Tongue (tissue), 2 donors: ENCODE results near the gene MAB21L3. TPM values are rescaled to one million over a fixed set of nuclear protein-coding genes. Genes with fewer than 3 reads are reported as not detected.

Source experiments
- DNase-seq: peaks from one replicate; pipeline ENCODE4 v3.0.0-alpha.2; 2015
- total RNA-seq: library from RNA; depleted of rRNA; stranded (reverse); fragments of >200 nt; gene quantifications from one replicate; pipeline ENCODE4 v1.2.3, GENCODE V29; 2014

The MAB21L3 gene
- total RNA-seq, 1 donor from 2014 or later, result 0.31 TPM

GRCh38 chr1:116166011-116166571, 54.9 kb downstream of the MAB21L3 start:
- DNase-seq, result no peak

- no peak for DNase-seq
Measured at GRCh38 chr1:116166655-116167054, 55.5 kb downstream of the MAB21L3 start.

- DNase-seq, result peak; percentile 40
Measured at GRCh38 chr1:116167625-116168276, 56.6 kb downstream of the MAB21L3 start.

- peak; percentile 86 for DNase-seq
Measured at GRCh38 chr1:116168277-116169032, 57.3 kb downstream of the MAB21L3 start.

GRCh38 chr1:116169898-116170297, 58.7 kb downstream of the MAB21L3 start:
- no peak for DNase-seq

- DNase-seq, result no peak
Measured at GRCh38 chr1:116170721-116171589, 59.8 kb downstream of the MAB21L3 start.

- DNase-seq, result no peak
Measured at GRCh38 chr1:116172666-116173065, 61.5 kb downstream of the MAB21L3 start.

- DNase-seq, result no peak
Measured at GRCh38 chr1:116175611-116176010, 64.4 kb downstream of the MAB21L3 start.

GRCh38 chr1:116176306-116176789, 65.1 kb downstream of the MAB21L3 start:
- no peak for DNase-seq

GRCh38 chr1:116177861-116178260, 66.7 kb downstream of the MAB21L3 start:
- no peak for DNase-seq

GRCh38 chr1:116178837-116179236, 67.6 kb downstream of the MAB21L3 start:
- no peak for DNase-seq

GRCh38 chr1:116179419-116179818, 68.2 kb downstream of the MAB21L3 start:
- DNase-seq, result no peak

- no peak for DNase-seq
Measured at GRCh38 chr1:116179964-116180363, 68.8 kb downstream of the MAB21L3 start.

- no peak for DNase-seq
Measured at GRCh38 chr1:116182019-116182714, 71.0 kb downstream of the MAB21L3 start.

Other genes starting within 250 kb of the MAB21L3 start
- gene SLC22A15, start 134.9 kb upstream of the MAB21L3 start, total RNA-seq, result 3.6 TPM